HG03469 (cell line): ENCODE results near the gene PNPLA3.
A peak's percentile ranks its signal among the peaks of the same experiment; 100 is the strongest.

ENCODE experiments used
- ATAC-seq: cut with Tn5 transposase; IDR thresholded peaks from one replicate; pipeline ENCODE4 v1.9.1; 2021; ENCODE audit warnings: mild to moderate bottlenecking, moderate library complexity, moderate number of reproducible peaks; ENCODE audit not compliant: unreplicated experiment

The PNPLA3 gene

GRCh38 chr22:43921370-43921769 lies 2.2 kb upstream of the PNPLA3 start:
- ATAC-seq: no peak

- no peak for ATAC-seq
Observed at GRCh38 chr22:43922123-43922522, 1.5 kb upstream of the PNPLA3 start.

- no peak for ATAC-seq
Observed at GRCh38 chr22:43923191-43923590, 414 bp upstream of the PNPLA3 start.

GRCh38 chr22:43924877-43925276 lies 1.3 kb downstream of the PNPLA3 start:
- no peak for ATAC-seq

GRCh38 chr22:43925433-43926348 lies 2.1 kb downstream of the PNPLA3 start:
- ATAC-seq: no peak

- no peak for ATAC-seq
Observed at GRCh38 chr22:43926349-43926710, 2.7 kb downstream of the PNPLA3 start.

GRCh38 chr22:43928468-43928867 lies 4.9 kb downstream of the PNPLA3 start:
- ATAC-seq: no peak

- ATAC-seq: no peak
Observed at GRCh38 chr22:43928908-43929307, 5.3 kb downstream of the PNPLA3 start.

GRCh38 chr22:43931771-43932170 lies 8.2 kb downstream of the PNPLA3 start:
- no peak for ATAC-seq

- ATAC-seq: no peak
Observed at GRCh38 chr22:43941449-43941848, 17.8 kb downstream of the PNPLA3 start.

- no peak for ATAC-seq
Observed at GRCh38 chr22:43944670-43945430, 21.2 kb downstream of the PNPLA3 start.

GRCh38 chr22:43945632-43946383 lies 22.2 kb downstream of the PNPLA3 start:
- no peak for ATAC-seq

- ATAC-seq: no peak
Observed at GRCh38 chr22:43946384-43946667, 22.7 kb downstream of the PNPLA3 start.

- ATAC-seq: no peak
Observed at GRCh38 chr22:43948836-43949406, 25.3 kb downstream of the PNPLA3 start.

GRCh38 chr22:43951391-43951790 lies 27.8 kb downstream of the PNPLA3 start:
- no peak for ATAC-seq

GRCh38 chr22:43951966-43952365 lies 28.4 kb downstream of the PNPLA3 start:
- no peak for ATAC-seq

- no peak for ATAC-seq
Observed at GRCh38 chr22:43953988-43954785, 30.6 kb downstream of the PNPLA3 start.

- ATAC-seq: peak; percentile 61
Observed at GRCh38 chr22:43955040-43955882, 31.7 kb downstream of the PNPLA3 start, which contains the start of gene SAMM50. Gene SAMM50, plus strand, starts transcription at chr22:43955442. Its CDS starts 136 bp downstream, at chr22:43955578.
